ENCODE data around the gene CHTOP.

DNA sequence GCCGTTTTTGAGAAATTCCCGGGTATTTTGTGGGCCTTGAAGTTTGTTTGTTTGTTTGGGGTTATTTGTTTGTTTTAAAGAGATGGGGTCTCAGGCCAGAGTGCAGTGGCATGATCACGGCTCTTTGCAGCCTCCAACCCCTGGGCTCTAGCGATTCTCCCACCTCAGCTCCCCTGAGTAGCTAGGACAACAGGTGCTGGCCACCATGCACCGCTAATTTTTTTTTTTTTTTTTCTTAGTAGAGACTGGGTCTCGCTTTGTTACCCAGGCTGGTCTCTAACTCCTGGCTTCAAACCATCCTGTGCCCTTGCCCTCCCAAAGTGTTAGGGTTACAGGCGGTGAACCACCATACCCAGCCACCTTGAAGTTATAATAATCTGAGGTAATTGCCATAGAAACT, 2.0 kb downstream of the CHTOP start:
- TF ChIP-seq POLR2A (IDR thresholded peaks at IDR 0.05) (no peak), POLR2AphosphoS5 (IDR thresholded peaks at IDR 0.05) (no peak)
- TF ChIP-seq, protein P1, sequence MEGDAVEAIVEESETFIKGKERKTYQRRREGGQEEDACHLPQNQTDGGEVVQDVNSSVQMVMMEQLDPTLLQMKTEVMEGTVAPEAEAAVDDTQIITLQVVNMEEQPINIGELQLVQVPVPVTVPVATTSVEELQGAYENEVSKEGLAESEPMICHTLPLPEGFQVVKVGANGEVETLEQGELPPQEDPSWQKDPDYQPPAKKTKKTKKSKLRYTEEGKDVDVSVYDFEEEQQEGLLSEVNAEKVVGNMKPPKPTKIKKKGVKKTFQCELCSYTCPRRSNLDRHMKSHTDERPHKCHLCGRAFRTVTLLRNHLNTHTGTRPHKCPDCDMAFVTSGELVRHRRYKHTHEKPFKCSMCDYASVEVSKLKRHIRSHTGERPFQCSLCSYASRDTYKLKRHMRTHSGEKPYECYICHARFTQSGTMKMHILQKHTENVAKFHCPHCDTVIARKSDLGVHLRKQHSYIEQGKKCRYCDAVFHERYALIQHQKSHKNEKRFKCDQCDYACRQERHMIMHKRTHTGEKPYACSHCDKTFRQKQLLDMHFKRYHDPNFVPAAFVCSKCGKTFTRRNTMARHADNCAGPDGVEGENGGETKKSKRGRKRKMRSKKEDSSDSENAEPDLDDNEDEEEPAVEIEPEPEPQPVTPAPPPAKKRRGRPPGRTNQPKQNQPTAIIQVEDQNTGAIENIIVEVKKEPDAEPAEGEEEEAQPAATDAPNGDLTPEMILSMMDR (IDR thresholded peaks at IDR 0.05) = no peak

Data from breast epithelium (tissue), 3 donors.